Endothelial cell of umbilical vein (primary cell): ENCODE results near the gene RBFOX1. TPM values are rescaled to one million over a fixed set of nuclear protein-coding genes. Genes with fewer than 3 reads are reported as not detected.

Source experiments
- BruUV-seq: library from RNA; stranded (reverse); fragments of 400-500 nt; replicated peaks from 2 replicates; lab custom pipeline; 2021; lab: Mats Ljungman, UMichigan
- CTCF ChIA-PET: fragments of 300-600, 350-600 bp; sonication (Branson Sonifier 250); formaldehyde crosslinking; loops from one replicate; lab custom pipeline; 2021; ENCODE audit warnings: antibody characterized with exemption, inconsistent platforms; lab: Charles Lee
- POLR2A ChIA-PET: fragments of 300-600, 350-600 bp; sonication (Branson Sonifier 250); formaldehyde crosslinking; loops from one replicate; lab custom pipeline; 2021; ENCODE audit warnings: antibody characterized with exemption, inconsistent platforms; lab: Charles Lee
- DNase-seq: peaks from one replicate; pipeline ENCODE4 v3.0.0-alpha.2; 2011; ENCODE audit warnings: low read depth, low spot score
- FAIRE-seq: peaks from 2 replicates; lab custom pipeline; 2011; peaks lifted over from hg19 to GRCh38; lab: Jason Lieb, UNC
- H2AFZ ChIP-seq: 2 replicates; pipeline ENCODE4 v1.6.0; 2012; ENCODE audit warnings: low read depth, low read length, control low read depth, inconsistent platforms
- H3K27ac ChIP-seq: 2 replicates; pipeline ENCODE4 v1.5.1; 2011; ENCODE audit warnings: low read depth, mild to moderate bottlenecking, control low read depth, low read length, moderate library complexity; ENCODE audit not compliant: insufficient read depth
- H3K27me3 ChIP-seq, 2 experiments: 2 replicates each; pipeline versions ENCODE4 v1.6.0 to v1.6.1; 2011; ENCODE audit warnings: low read length in 2 of 2, mixed read lengths in 1 of 2; ENCODE audit not compliant: control insufficient read depth in 2 of 2, insufficient read depth in 2 of 2
- H3K36me3 ChIP-seq, 2 experiments: 2 replicates in 1 of 2; 3 replicates in 1 of 2; pipeline ENCODE4 v1.5.1; 2011; ENCODE audit warnings: low read length in 2 of 2, mild to moderate bottlenecking in 1 of 2, moderate library complexity in 1 of 2; ENCODE audit not compliant: control insufficient read depth in 2 of 2, insufficient read depth in 2 of 2; ENCODE audit errors: extremely low read depth in 1 of 2
- H3K4me1 ChIP-seq: 3 replicates; pipeline ENCODE4 v1.5.1; 2011; ENCODE audit warnings: mild to moderate bottlenecking, low read length; ENCODE audit not compliant: control insufficient read depth, insufficient read depth; ENCODE audit errors: extremely low read depth
- H3K4me2 ChIP-seq: 2 replicates; pipeline ENCODE4 v1.6.1; 2011; ENCODE audit warnings: low read length, control low read depth, mixed read lengths; ENCODE audit not compliant: insufficient read depth
- H3K4me3 ChIP-seq, 3 experiments: fragments of 200-600 bp in 1 of 3; sonication (generic), shearing (Covaris generic) in 1 of 3; replicated peaks in 1 of 3; 2 replicates each; pipeline ENCODE4 v1.5.1; 2011 to 2016; ENCODE audit warnings: control low read depth in 3 of 3, low read length in 3 of 3, mild to moderate bottlenecking in 2 of 3, inconsistent platforms in 1 of 3, low read depth in 1 of 3, moderate library complexity in 1 of 3; ENCODE audit not compliant: insufficient read depth in 1 of 3
- H3K79me2 ChIP-seq: 2 replicates; pipeline ENCODE4 v1.6.0; 2012; ENCODE audit warnings: low read length, inconsistent platforms; ENCODE audit not compliant: control insufficient read depth, insufficient read depth
- H3K9ac ChIP-seq: replicated peaks from 2 replicates; pipeline ENCODE3; 2011; ENCODE audit warnings: low read length, control low read depth; ENCODE audit not compliant: insufficient read depth; ENCODE audit errors: extremely low read depth
- H3K9me1 ChIP-seq: replicated peaks from 3 replicates; pipeline ENCODE4 v1.6.0; 2011; ENCODE audit warnings: mild to moderate bottlenecking, low read length; ENCODE audit not compliant: control insufficient read depth, insufficient read depth; ENCODE audit errors: extremely low read depth
- H3K9me3 ChIP-seq: replicated peaks from 2 replicates; pipeline ENCODE4 v1.5.1; 2012; ENCODE audit warnings: low read length, inconsistent platforms; ENCODE audit not compliant: control insufficient read depth, insufficient read depth
- H4K20me1 ChIP-seq: replicated peaks from 2 replicates; pipeline ENCODE3; 2011; ENCODE audit warnings: mild to moderate bottlenecking, low read length; ENCODE audit not compliant: control insufficient read depth, insufficient read depth; ENCODE audit errors: extremely low read depth
- EZH2 ChIP-seq: IDR thresholded peaks from 2 replicates; pipeline ENCODE4 v1.6.1; 2012; ENCODE audit warnings: borderline replicate concordance, low read depth, mild to moderate bottlenecking, moderate library complexity, low read length, inconsistent platforms; ENCODE audit not compliant: severe bottlenecking
- FOS ChIP-seq: IDR thresholded peaks from 2 replicates; pipeline ENCODE4 v1.6.1; 2011; ENCODE audit warnings: mild to moderate bottlenecking, low read length, moderate library complexity, borderline replicate concordance; ENCODE audit not compliant: insufficient read depth
- GATA2 ChIP-seq: IDR thresholded peaks from 2 replicates; pipeline ENCODE4 v1.7.0; 2011; ENCODE audit warnings: low read depth, mild to moderate bottlenecking, moderate library complexity, mixed read lengths, low read length; ENCODE audit not compliant: insufficient read length, insufficient read depth
- JUN ChIP-seq: IDR thresholded peaks from 2 replicates; pipeline ENCODE4 v1.6.1; 2011; ENCODE audit warnings: borderline replicate concordance, low read depth; ENCODE audit not compliant: insufficient read length, insufficient read depth
- MAX ChIP-seq: IDR thresholded peaks from 2 replicates; pipeline ENCODE4 v1.6.1; 2011; ENCODE audit not compliant: insufficient read depth, insufficient read length
- MYC ChIP-seq: IDR thresholded peaks from one replicate; pipeline ENCODE4 v1.6.1; 2011; ENCODE audit warnings: mild to moderate bottlenecking, low read depth, low read length
- POLR2A ChIP-seq: IDR thresholded peaks from 2 replicates; pipeline ENCODE4 v1.6.1; 2012; ENCODE audit warnings: low read depth, mild to moderate bottlenecking, control low read depth, low read length
- POLR2AphosphoS5 ChIP-seq: IDR thresholded peaks from 2 replicates; pipeline ENCODE4 v1.6.1; 2012; ENCODE audit warnings: low read depth, mild to moderate bottlenecking, control low read depth, low read length, moderate library complexity; ENCODE audit not compliant: insufficient read depth
- dilution Hi-C: fragments of 300-500 bp; cut with MboI; formaldehyde crosslinking; loops from one replicate; pipeline ENCODE4 v1.15.0; 2019; ENCODE audit warnings: low sequenced_read_pairs; ENCODE audit not compliant: extremely low pct_ligation_motif_present
- intact Hi-C: fragments of 100-400 bp; cut with micrococcal nuclease; formaldehyde crosslinking; loops from one replicate; pipeline ENCODE4 v1.10.0; 2022
- polyA plus RNA-seq, 4 experiments: library from polyadenylated mRNA; depleted of rRNA in 3 of 4; stranded (reverse) in 3 of 4; unstranded in 1 of 4; fragments of >200 nt; gene quantifications; 2 replicates each; pipeline versions ENCODE4 v1.2.1 to v1.2.3, GENCODE V29; 2011 to 2012; ENCODE audit warnings: missing spikeins in 1 of 4
- total RNA-seq: library from RNA; stranded (reverse); gene quantifications from 2 replicates; pipeline ENCODE4 v1.2.3, GENCODE V29; 2021
- TF ChIP-seq, protein P1 (sequence below), 2 donors: IDR thresholded peaks; 1 replicate in 1 of 2; 2 replicates in 1 of 2; pipeline ENCODE4 v1.5.1; 2011; ENCODE audit warnings: low read length in 2 of 2, mild to moderate bottlenecking in 2 of 2, moderate library complexity in 2 of 2, control low read depth in 1 of 2, inconsistent platforms in 1 of 2, low read depth in 1 of 2; ENCODE audit not compliant: insufficient read depth in 1 of 2; ENCODE audit errors: extremely low read depth in 1 of 2

The RBFOX1 gene
- total and polyA plus RNA-seq, 2 donors (not counting 3 experiments of a cell fraction or from before 2014, with no cell fraction given) = not detected

DNA sequence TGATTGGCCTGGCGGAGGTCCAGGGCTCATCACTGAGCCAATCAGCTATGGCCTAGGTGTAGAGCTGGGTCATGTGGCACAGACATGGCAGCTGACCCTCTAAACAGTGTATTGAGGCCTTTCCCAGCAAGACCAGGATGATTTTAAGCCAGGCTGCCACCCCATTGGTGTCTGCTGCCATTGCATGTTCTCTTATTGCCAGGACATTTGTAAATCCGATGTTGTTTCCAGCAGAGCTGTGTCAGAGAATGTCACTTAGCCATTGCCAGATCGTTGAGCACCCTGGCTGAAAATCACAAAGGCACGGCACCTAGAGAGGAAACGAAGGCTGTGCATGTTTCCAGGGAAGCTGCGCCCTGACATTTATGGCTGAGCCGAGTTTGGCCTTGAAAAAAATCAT is 33.4 kb downstream of the RBFOX1 start:
- Histone ChIP-seq H2AFZ (no peak overlapping the region), H3K9me3 (peaks cover 8% of the 10 kb centered on the region), H3K4me3 (no peak overlapping the region), H3K79me2 (no peaks in the 10 kb centered on the region), H3K27ac (no peak overlapping the region), H4K20me1 (no peaks in the 10 kb centered on the region), H3K4me1 (no peaks in the 10 kb centered on the region), H3K9me1 (no peaks in the 10 kb centered on the region), H3K36me3 (no peaks in the 10 kb centered on the region), H3K27me3 (no peaks in the 10 kb centered on the region), H3K4me2 (no peak overlapping the region), H3K9ac (no peak overlapping the region)
- ChIA-PET POLR2A (no interaction called here), CTCF (no interaction called here)
- dilution Hi-C loops = no loop called here
- BruUV-seq = no TSS peak
- intact Hi-C loops = no loop called here
- DNase-seq (no peak), FAIRE-seq (no peak)
- TF ChIP-seq GATA2 = no peak
- TF ChIP-seq MAX = no peak
- no peak for TF ChIP-seq POLR2AphosphoS5
- no peak for TF ChIP-seq JUN
- no peak for TF ChIP-seq FOS
- TF ChIP-seq MYC = no peak
- TF ChIP-seq POLR2A = no peak
- no peak for TF ChIP-seq EZH2
- TF ChIP-seq, protein P1, sequence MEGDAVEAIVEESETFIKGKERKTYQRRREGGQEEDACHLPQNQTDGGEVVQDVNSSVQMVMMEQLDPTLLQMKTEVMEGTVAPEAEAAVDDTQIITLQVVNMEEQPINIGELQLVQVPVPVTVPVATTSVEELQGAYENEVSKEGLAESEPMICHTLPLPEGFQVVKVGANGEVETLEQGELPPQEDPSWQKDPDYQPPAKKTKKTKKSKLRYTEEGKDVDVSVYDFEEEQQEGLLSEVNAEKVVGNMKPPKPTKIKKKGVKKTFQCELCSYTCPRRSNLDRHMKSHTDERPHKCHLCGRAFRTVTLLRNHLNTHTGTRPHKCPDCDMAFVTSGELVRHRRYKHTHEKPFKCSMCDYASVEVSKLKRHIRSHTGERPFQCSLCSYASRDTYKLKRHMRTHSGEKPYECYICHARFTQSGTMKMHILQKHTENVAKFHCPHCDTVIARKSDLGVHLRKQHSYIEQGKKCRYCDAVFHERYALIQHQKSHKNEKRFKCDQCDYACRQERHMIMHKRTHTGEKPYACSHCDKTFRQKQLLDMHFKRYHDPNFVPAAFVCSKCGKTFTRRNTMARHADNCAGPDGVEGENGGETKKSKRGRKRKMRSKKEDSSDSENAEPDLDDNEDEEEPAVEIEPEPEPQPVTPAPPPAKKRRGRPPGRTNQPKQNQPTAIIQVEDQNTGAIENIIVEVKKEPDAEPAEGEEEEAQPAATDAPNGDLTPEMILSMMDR (IDR thresholded peaks at IDR 0.05; ENCODE audit: extremely low read depth in 1 of 2, insufficient read depth in 1 of 2, low read depth in 1 of 2, low read length in 2 of 2) = no peak
